ENCODE data around the gene TECRL.

Gene TECRL

GRCh38 chr4:64409300-64409699 is at the start of gene TECRL:
TSS of gene TECRL (minus strand) at chr4:64409450. CDS start at chr4:64409351, 99 bp downstream.
- no peak for DNase-seq (ENCODE audit: low read depth)

GRCh38 chr4:64432674-64433073 is 23.4 kb upstream of the TECRL start:
- DNase-seq (ENCODE audit: low read depth), result no peak

- DNase-seq (ENCODE audit: low read depth), result no peak
These were observed 21.7 kb upstream of the TECRL start for GRCh38 chr4:64430933-64431332.

GRCh38 chr4:64417974-64418373 is 8.7 kb upstream of the TECRL start:
- no peak for DNase-seq (ENCODE audit: low read depth)

- DNase-seq (ENCODE audit: low read depth), result no peak
These were observed 2.2 kb downstream of the TECRL start for GRCh38 chr4:64407000-64407399.

GRCh38 chr4:64405761-64406160 is 3.5 kb downstream of the TECRL start:
- DNase-seq (ENCODE audit: low read depth), result no peak

GRCh38 chr4:64402684-64403083 is 6.6 kb downstream of the TECRL start:
- no peak for DNase-seq (ENCODE audit: low read depth)

- DNase-seq (ENCODE audit: low read depth), result no peak
These were observed 9.7 kb downstream of the TECRL start for GRCh38 chr4:64399313-64400109.

GRCh38 chr4:64394469-64394868 is 14.8 kb downstream of the TECRL start:
- DNase-seq (ENCODE audit: low read depth), result no peak

GRCh38 chr4:64388252-64388651 is 21.0 kb downstream of the TECRL start:
- no peak for DNase-seq (ENCODE audit: low read depth)

- no peak for DNase-seq (ENCODE audit: low read depth)
These were observed 24.0 kb downstream of the TECRL start for GRCh38 chr4:64385220-64385619.

GRCh38 chr4:64384237-64385203 is 24.7 kb downstream of the TECRL start:
- no peak for DNase-seq (ENCODE audit: low read depth)

- DNase-seq (ENCODE audit: low read depth), result no peak
These were observed 40.5 kb downstream of the TECRL start for GRCh38 chr4:64368741-64369140.

- no peak for DNase-seq (ENCODE audit: low read depth)
These were observed 47.9 kb downstream of the TECRL start for GRCh38 chr4:64361399-64361740.

- DNase-seq (ENCODE audit: low read depth), result no peak
These were observed 48.4 kb downstream of the TECRL start for GRCh38 chr4:64360664-64361398.

GRCh38 chr4:64359489-64359888 is 49.8 kb downstream of the TECRL start:
- no peak for DNase-seq (ENCODE audit: low read depth)

GRCh38 chr4:64353904-64354303 is 55.3 kb downstream of the TECRL start:
- no peak for DNase-seq (ENCODE audit: low read depth)

- DNase-seq (ENCODE audit: low read depth), result no peak
These were observed 67.5 kb downstream of the TECRL start for GRCh38 chr4:64341711-64342110.

- no peak for DNase-seq (ENCODE audit: low read depth)
These were observed 68.8 kb downstream of the TECRL start for GRCh38 chr4:64340218-64341110.

- DNase-seq (ENCODE audit: low read depth), result no peak
These were observed 74.3 kb downstream of the TECRL start for GRCh38 chr4:64334964-64335363.

- DNase-seq (ENCODE audit: low read depth), result no peak
These were observed 79.1 kb downstream of the TECRL start for GRCh38 chr4:64330143-64330542.
